Measurements from ENCODE around the gene GRIK1. TPM values are rescaled to one million over a fixed set of nuclear protein-coding genes. Genes with fewer than 3 reads are reported as not detected.

GRIK1 gene
- polyA plus RNA-seq, 3 donors, result not detected

GRCh38 chr21:29834617-29835016 lies 105.2 kb downstream of the GRIK1 start:
- H3K27me3 ChIP-seq (ENCODE audit: control insufficient read depth in 2 of 2, insufficient read depth in 2 of 2, low read length in 2 of 2), result no peaks in the 10 kb centered on the region
- no peaks in the 10 kb centered on the region for H3K79me2 ChIP-seq (ENCODE audit: insufficient read depth, low read length)
- H3K36me3 ChIP-seq (replicated peaks in 1 of 2; ENCODE audit: control insufficient read depth in 1 of 2, insufficient read depth in 2 of 2, low read length in 2 of 2), result no peaks in the 10 kb centered on the region
- no CpG with 5 or more reads among the region's 2 CpGs for WGBS (ENCODE audit: insufficient coverage)
- H2AFZ ChIP-seq (ENCODE audit: insufficient read depth, low read depth, low read length, poor library complexity, severe bottlenecking), result no peak overlapping the region
- Mint-ChIP-seq H3K27me3 (ENCODE audit: low read depth in 3 of 3) (peaks cover 0 to 4% (median 0%) of the 10 kb centered on the region in 3 donors), H3K27ac (no peak overlapping the region), H3K4me1 (no peaks in the 10 kb centered on the region), H3K36me3 (no peaks in the 10 kb centered on the region), H3K4me3 (no peak overlapping the region), H3K9me3 (peaks cover 8 to 18% (median 13%) of the 10 kb centered on the region in 7 donors)
- no peaks in the 10 kb centered on the region for H3K4me1 ChIP-seq (ENCODE audit: control insufficient read depth in 1 of 2, insufficient read depth in 2 of 2, low read length in 2 of 2)
- H3K27ac ChIP-seq (ENCODE audit: low read depth in 1 of 2, low read length in 2 of 2), result no peak overlapping the region
- intact Hi-C loops (cut with micrococcal nuclease), result no loop called here
- no peak for DNase-seq
- TF ChIP-seq CTCF (IDR thresholded peaks at IDR 0.05), result no peak
- H3K4me2 ChIP-seq (replicated peaks; ENCODE audit: extremely low read depth, low read length, poor library complexity, severe bottlenecking), result no peak overlapping the region
- H4K20me1 ChIP-seq (ENCODE audit: insufficient read depth, low read length), result no peaks in the 10 kb centered on the region
- H3K9ac ChIP-seq (ENCODE audit: insufficient read depth, low read length, poor library complexity, severe bottlenecking), result no peak overlapping the region
- H3K9me3 ChIP-seq (replicated peaks in 1 of 2; ENCODE audit: control insufficient read depth in 1 of 2, insufficient read depth in 1 of 2, low read length in 2 of 2), result peaks cover 8 to 13% of the 10 kb centered on the region in 2 donors
- no peak overlapping the region for H3K4me3 ChIP-seq (replicated peaks in 1 of 3; ENCODE audit: low read depth in 2 of 3, low read length in 3 of 3)

GRCh38 chr21:29832217-29832616 lies 107.6 kb downstream of the GRIK1 start:
- no peak overlapping the region for H3K27ac Mint-ChIP-seq
- H4K20me1 ChIP-seq (ENCODE audit: insufficient read depth, low read length), result no peaks in the 10 kb centered on the region
- no peak for TF ChIP-seq CTCF (IDR thresholded peaks at IDR 0.05)
- H3K4me1 Mint-ChIP-seq, result no peaks in the 10 kb centered on the region
- no peak overlapping the region for H3K4me2 ChIP-seq (replicated peaks; ENCODE audit: extremely low read depth, low read length, poor library complexity, severe bottlenecking)
- peaks cover 0 to 4% (median 0%) of the 10 kb centered on the region in 3 donors for H3K27me3 Mint-ChIP-seq (ENCODE audit: low read depth in 3 of 3)
- no peaks in the 10 kb centered on the region for H3K36me3 ChIP-seq (replicated peaks in 1 of 2; ENCODE audit: control insufficient read depth in 1 of 2, insufficient read depth in 2 of 2, low read length in 2 of 2)
- no peak overlapping the region for H3K4me3 Mint-ChIP-seq
- no peaks in the 10 kb centered on the region for H3K4me1 ChIP-seq (ENCODE audit: control insufficient read depth in 1 of 2, insufficient read depth in 2 of 2, low read length in 2 of 2)
- intact Hi-C loops (cut with micrococcal nuclease), result no loop called here
- no peaks in the 10 kb centered on the region for H3K36me3 Mint-ChIP-seq
- 100% methylated on average over 2 of the region's 2 CpGs for WGBS (ENCODE audit: insufficient coverage)
- H3K4me3 ChIP-seq (replicated peaks in 1 of 3; ENCODE audit: low read depth in 2 of 3, low read length in 3 of 3), result no peak overlapping the region
- H3K9me3 ChIP-seq (replicated peaks in 1 of 2; ENCODE audit: control insufficient read depth in 1 of 2, insufficient read depth in 1 of 2, low read length in 2 of 2), result peaks cover 8 to 13% of the 10 kb centered on the region in 2 donors
- peaks cover 14 to 24% (median 18%) of the 10 kb centered on the region in 7 donors for H3K9me3 Mint-ChIP-seq
- no peaks in the 10 kb centered on the region for H3K27me3 ChIP-seq (ENCODE audit: control insufficient read depth in 2 of 2, insufficient read depth in 2 of 2, low read length in 2 of 2)
- no peak overlapping the region for H3K9ac ChIP-seq (ENCODE audit: insufficient read depth, low read length, poor library complexity, severe bottlenecking)
- H3K79me2 ChIP-seq (ENCODE audit: insufficient read depth, low read length), result no peaks in the 10 kb centered on the region
- DNase-seq, result no peak
- H3K27ac ChIP-seq (ENCODE audit: low read depth in 1 of 2, low read length in 2 of 2), result no peak overlapping the region
- no peak overlapping the region for H2AFZ ChIP-seq (ENCODE audit: insufficient read depth, low read depth, low read length, poor library complexity, severe bottlenecking)
